PC-9 (cell line): Measurements from ENCODE around the gene TACC3.

Experiments
- EZH2 ChIP-seq: fragments of 200-600 bp; sonication (generic); IDR thresholded peaks from 2 replicates; pipeline ENCODE4 v1.8.0; 2017; ENCODE audit warnings: antibody characterized with exemption, low read depth
- TF ChIP-seq, protein P1 (sequence below): fragments of 200-600 bp; sonication (generic); conservative IDR thresholded peaks from 2 replicates; pipeline ENCODE4 v1.6.1; 2017; ENCODE audit warnings: mixed run types, antibody characterized with exemption, mild to moderate bottlenecking, moderate library complexity

DNA sequence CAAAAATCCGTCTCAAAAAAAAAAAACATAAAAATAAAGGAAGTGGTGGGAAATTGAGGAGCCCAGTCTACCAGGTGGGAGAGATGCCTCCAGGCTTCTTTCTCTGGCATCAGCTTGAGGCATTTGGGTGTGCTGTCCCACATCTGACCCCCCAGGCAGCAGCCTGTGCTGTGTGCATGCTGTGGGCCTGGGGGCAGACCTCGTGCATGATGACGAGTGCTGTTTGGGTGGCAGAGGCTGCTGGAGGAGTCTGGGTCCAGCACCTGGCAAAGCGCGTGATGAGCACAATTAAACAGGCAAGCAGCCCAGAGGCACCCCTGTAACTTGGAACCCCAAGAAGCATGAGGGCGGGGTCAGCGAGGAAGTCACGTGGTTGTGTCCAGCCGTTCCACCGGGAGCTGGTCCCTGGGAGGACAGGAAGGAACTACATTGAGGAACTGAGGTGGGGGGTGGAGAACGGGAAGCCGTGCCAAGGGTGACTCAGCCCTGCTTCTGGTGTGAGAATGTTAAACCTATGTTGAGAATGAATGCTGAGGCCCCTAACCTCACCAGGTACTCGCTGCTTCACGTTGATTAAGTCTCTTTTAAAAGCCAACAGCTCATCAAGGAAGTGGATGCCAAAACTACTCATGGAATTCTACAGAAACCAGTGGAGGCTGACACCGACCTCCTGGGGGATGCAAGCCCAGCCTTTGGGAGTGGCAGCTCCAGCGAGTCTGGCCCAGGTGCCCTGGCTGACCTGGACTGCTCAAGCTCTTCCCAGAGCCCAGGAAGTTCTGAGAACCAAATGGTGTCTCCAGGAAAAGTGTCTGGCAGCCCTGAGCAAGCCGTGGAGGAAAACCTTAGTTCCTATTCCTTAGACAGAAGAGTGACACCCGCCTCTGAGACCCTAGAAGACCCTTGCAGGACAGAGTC, 6.1 kb downstream of the TACC3 start:
- TF ChIP-seq, protein P1, sequence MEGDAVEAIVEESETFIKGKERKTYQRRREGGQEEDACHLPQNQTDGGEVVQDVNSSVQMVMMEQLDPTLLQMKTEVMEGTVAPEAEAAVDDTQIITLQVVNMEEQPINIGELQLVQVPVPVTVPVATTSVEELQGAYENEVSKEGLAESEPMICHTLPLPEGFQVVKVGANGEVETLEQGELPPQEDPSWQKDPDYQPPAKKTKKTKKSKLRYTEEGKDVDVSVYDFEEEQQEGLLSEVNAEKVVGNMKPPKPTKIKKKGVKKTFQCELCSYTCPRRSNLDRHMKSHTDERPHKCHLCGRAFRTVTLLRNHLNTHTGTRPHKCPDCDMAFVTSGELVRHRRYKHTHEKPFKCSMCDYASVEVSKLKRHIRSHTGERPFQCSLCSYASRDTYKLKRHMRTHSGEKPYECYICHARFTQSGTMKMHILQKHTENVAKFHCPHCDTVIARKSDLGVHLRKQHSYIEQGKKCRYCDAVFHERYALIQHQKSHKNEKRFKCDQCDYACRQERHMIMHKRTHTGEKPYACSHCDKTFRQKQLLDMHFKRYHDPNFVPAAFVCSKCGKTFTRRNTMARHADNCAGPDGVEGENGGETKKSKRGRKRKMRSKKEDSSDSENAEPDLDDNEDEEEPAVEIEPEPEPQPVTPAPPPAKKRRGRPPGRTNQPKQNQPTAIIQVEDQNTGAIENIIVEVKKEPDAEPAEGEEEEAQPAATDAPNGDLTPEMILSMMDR = no peak
- no peak for TF ChIP-seq EZH2
